A549 (cell line): ENCODE data around the gene NEU4. TPM values are rescaled to one million over a fixed set of nuclear protein-coding genes. Genes with fewer than 3 reads are reported as not detected.
A peak's percentile ranks its signal among the peaks of the same experiment; 100 is the strongest.
"Not testable (repeated sequence)": the region's sequence is repeated elsewhere in the genome, so short reads cannot be mapped to it uniquely, and the experiment has no call there.

Source experiments
- ATAC-seq, 2 experiments: fragments of 200-7000 bp in 1 of 2; fragments of >200 bp in 1 of 2; cut with Nextera tagmentation in 1 of 2; cut with Tn5 transposase in 1 of 2; 3 replicates each; pipeline versions ENCODE4 v1.8.0 to v1.9.1; 2018 to 2020; ENCODE audit warnings: mild to moderate bottlenecking in 1 of 2, moderate library complexity in 1 of 2
- CTCF ChIA-PET: fragments of 300-600 bp; sonication (Branson Sonifier 250); formaldehyde crosslinking; extraction: SDS; loops from one replicate; lab custom pipeline; 2021; ENCODE audit warnings: antibody characterized with exemption, inconsistent platforms; lab: Yijun Ruan, JAX
- POLR2A ChIA-PET: fragments of 350-600 bp; formaldehyde crosslinking; extraction: SDS; loops from one replicate; lab custom pipeline; 2021; ENCODE audit warnings: antibody characterized with exemption, inconsistent platforms; lab: Yijun Ruan, JAX
- DNase-seq, 2 experiments: peaks; one replicate each; pipeline versions ENCODE4 v3.0.0 to v3.0.0-alpha.2; 2011 to 2016; ENCODE audit warnings: low read depth in 1 of 2, low spot score in 1 of 2
- FAIRE-seq: peaks from 2 replicates; lab custom pipeline; 2011; peaks lifted over from hg19 to GRCh38; lab: Jason Lieb, UNC
- H3K27ac ChIP-seq, 2 experiments: fragments of >200 bp; sonication (Bioruptor Twin); formaldehyde crosslinking; 3 replicates each; pipeline ENCODE4 v1.5.1; 2016 to 2017
- H3K4me1 ChIP-seq: fragments of >200 bp; sonication (Bioruptor Twin); formaldehyde crosslinking; 3 replicates; pipeline ENCODE4 v1.6.1; 2016
- H3K4me2 ChIP-seq: fragments of >200 bp; sonication (Bioruptor Twin); formaldehyde crosslinking; 3 replicates; pipeline ENCODE4 v1.6.1; 2016
- H3K4me3 ChIP-seq: fragments of >200 bp; sonication (Bioruptor Twin); formaldehyde crosslinking; 3 replicates; pipeline ENCODE4 v1.5.1; 2016
- H3K9me3 ChIP-seq: fragments of >200 bp; sonication (Bioruptor Twin); formaldehyde crosslinking; 3 replicates; pipeline ENCODE4 v1.6.1; 2016
- CBX8 ChIP-seq: fragments of 200-600 bp; sonication (generic); IDR thresholded peaks from 2 replicates; pipeline ENCODE4 v1.6.1; 2016
- CEBPB ChIP-seq, 2 experiments: fragments of >200 bp in 1 of 2; sonication (Bioruptor Twin) in 1 of 2; formaldehyde crosslinking in 1 of 2; IDR thresholded peaks; 2 replicates each; pipeline ENCODE4 v1.6.1; 2012 to 2016
- CHD4 ChIP-seq: fragments of 200-600 bp; sonication (generic); IDR thresholded peaks from 2 replicates; pipeline ENCODE4 v1.6.1; 2016; ENCODE audit warnings: antibody characterized with exemption, mild to moderate bottlenecking, borderline replicate concordance
- EP300 ChIP-seq, 2 experiments: fragments of >200 bp; sonication (Bioruptor Twin); formaldehyde crosslinking; IDR thresholded peaks; 2 replicates in 1 of 2; 3 replicates in 1 of 2; pipeline ENCODE4 v1.6.1; 2016 to 2017
- GATA3 ChIP-seq: IDR thresholded peaks from 2 replicates; pipeline ENCODE4 v1.6.1; 2012; ENCODE audit warnings: borderline replicate concordance
- MAFK ChIP-seq: fragments of 450-650 bp; IDR thresholded peaks from 2 replicates; pipeline ENCODE4 v1.6.1; 2014; ENCODE audit not compliant: partially characterized antibody
- NPAS2 ChIP-seq: fragments of 250-450 bp; sonication (Bioruptor Pico); IDR thresholded peaks from 2 replicates; pipeline ENCODE4 v1.8.0; 2022; ENCODE audit warnings: mild to moderate bottlenecking, moderate library complexity, borderline replicate concordance
- POLR2A ChIP-seq: IDR thresholded peaks from 2 replicates; pipeline ENCODE4 v1.6.1; 2012; ENCODE audit warnings: mild to moderate bottlenecking, low read length
- RFX5 ChIP-seq: fragments of 450-650 bp; IDR thresholded peaks from 2 replicates; pipeline ENCODE4 v1.7.1; 2014; ENCODE audit warnings: antibody characterized with exemption, mild to moderate bottlenecking, moderate library complexity
- RNF2 ChIP-seq: fragments of 200-600 bp; sonication (generic); IDR thresholded peaks from 2 replicates; pipeline ENCODE4 v1.6.1; 2016; ENCODE audit warnings: low read depth, mild to moderate bottlenecking, antibody characterized with exemption, moderate library complexity, borderline replicate concordance
- ZFP36 ChIP-seq: fragments of 450-650 bp; IDR thresholded peaks from 2 replicates; pipeline ENCODE4 v1.6.1; 2014; ENCODE audit warnings: borderline replicate concordance; ENCODE audit not compliant: partially characterized antibody
- ZSCAN20 ChIP-seq: fragments of 250-450 bp; sonication (Bioruptor Pico); IDR thresholded peaks from 2 replicates; pipeline ENCODE4 v1.8.0; 2022; ENCODE audit warnings: mild to moderate bottlenecking, moderate library complexity
- WGBS: methylation state at CpG from one replicate; pipeline ENCODE4 v1.1.6; 2017; ENCODE audit errors: missing lambda C conversion rate; 5-methylcytosine and 5-hydroxymethylcytosine counted together
- polyA plus RNA-seq, 4 experiments: library from polyadenylated mRNA; depleted of rRNA in 3 of 4; stranded (reverse); fragments of >200 nt; fragmentation: RNase III in 1 of 4; extraction: RNeasy Plus Mini Kit Qiagen cat#74134 plus additional on column Dnase treatment in 1 of 4; gene quantifications; 2 replicates in 3 of 4; 3 replicates in 1 of 4; pipeline ENCODE4 v1.2.3, GENCODE V29; 2011 to 2017
- TF ChIP-seq, protein P1 (sequence below): fragments of 450-650 bp; IDR thresholded peaks from 2 replicates; pipeline ENCODE4 v1.6.1; 2014; ENCODE audit warnings: antibody characterized with exemption
- TF ChIP-seq, protein P2 (sequence below): IDR thresholded peaks from 2 replicates; pipeline ENCODE4 v1.6.1; 2012
- TF ChIP-seq, protein P3 (sequence below): IDR thresholded peaks from 2 replicates; pipeline ENCODE4 v1.6.1; 2012; ENCODE audit warnings: low read depth, borderline replicate concordance
- TF ChIP-seq, protein P4 (sequence below): fragments of 200-600 bp; sonication (generic); IDR thresholded peaks from 2 replicates; pipeline ENCODE4 v1.6.1; 2016; ENCODE audit warnings: antibody characterized with exemption, mild to moderate bottlenecking, moderate library complexity

The NEU4 gene
- polyA plus RNA-seq, 2 of the 4 experiments (the other 2 are of a cell fraction): 0.13 to 0.19 TPM

DNA sequence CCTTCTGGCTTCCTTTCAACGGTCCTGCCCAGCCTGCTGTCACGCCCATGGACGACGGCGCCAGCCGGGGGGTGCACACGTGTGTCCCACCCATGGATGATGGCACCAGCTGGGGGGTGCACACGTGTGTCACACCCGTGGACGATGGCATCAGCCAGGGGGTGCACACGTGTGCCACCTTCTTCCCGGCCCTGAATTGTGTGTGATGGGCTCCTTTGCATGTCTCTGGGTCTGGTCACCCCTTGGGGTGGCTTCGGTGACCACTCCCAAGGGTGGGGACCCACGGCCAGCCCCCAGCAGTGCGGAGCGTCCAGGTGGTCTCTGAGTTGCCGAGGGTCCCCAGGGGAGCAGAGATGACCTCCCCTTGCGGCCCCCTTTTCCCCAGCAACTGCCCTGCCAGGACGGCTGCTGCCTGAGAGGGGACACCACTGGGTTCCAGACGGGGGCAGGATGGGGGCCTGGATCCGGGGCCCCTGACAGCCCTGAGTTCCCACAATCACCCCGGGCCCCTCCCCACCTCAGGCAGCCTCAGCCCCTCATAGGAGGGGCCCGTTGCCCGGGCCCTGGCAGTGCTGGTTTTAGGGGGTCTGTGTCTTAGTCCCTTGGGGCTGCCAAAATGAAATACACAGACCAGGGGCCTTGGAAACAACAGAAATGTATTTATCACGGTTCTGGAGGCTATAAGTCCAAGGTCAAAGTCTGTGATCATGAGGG is 9.4 kb downstream of the NEU4 start:
- no peak for FAIRE-seq
- no peak overlapping the region for H3K4me2 ChIP-seq
- 62% methylated on average over 13 of the region's 25 CpGs for WGBS

DNA sequence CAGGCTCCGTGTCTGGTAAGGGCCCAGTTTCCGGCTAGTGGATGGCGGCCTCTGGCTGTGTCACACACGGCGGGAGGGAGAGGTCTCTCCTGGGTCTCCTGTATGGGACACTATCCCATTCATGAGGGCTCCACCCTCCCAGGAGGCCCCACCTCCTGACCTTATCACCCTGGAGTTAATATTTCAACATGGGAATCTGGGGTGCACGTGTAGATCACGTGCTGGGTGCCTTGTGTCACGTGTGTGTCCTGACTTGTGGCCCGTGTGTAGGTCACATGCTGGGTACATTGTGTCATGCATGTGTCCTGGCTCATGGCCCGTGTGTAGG is 9.9 kb downstream of the NEU4 start:
- FAIRE-seq (no peak), DNase-seq (no peak), ATAC-seq (no peak)
- 0 out of 3 replicates have a peak, but pooled peaks cover 3% of the 10 kb centered on the region for H3K9me3 ChIP-seq
- TF ChIP-seq NPAS2 (CRISPR knock-in tag) (no peak), CHD4 (no peak), ZSCAN20 (CRISPR knock-in tag) (no peak)
- TF ChIP-seq, protein P1, sequence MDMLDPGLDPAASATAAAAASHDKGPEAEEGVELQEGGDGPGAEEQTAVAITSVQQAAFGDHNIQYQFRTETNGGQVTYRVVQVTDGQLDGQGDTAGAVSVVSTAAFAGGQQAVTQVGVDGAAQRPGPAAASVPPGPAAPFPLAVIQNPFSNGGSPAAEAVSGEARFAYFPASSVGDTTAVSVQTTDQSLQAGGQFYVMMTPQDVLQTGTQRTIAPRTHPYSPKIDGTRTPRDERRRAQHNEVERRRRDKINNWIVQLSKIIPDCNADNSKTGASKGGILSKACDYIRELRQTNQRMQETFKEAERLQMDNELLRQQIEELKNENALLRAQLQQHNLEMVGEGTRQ: peak; percentile 50; the same call in 1 of the 2 replicates
- no peak overlapping the region for H3K4me3 ChIP-seq
- POLR2A ChIA-PET: no interaction called here
- no peak overlapping the region for H3K27ac ChIP-seq
- WGBS: 44% methylated on average over 9 of the region's 10 CpGs
- H3K4me1 ChIP-seq: no peaks in the 10 kb centered on the region
- CTCF ChIA-PET: no interaction called here
- no peak overlapping the region for H3K4me2 ChIP-seq

More for the DNA sequence above, 9.4 kb downstream of the NEU4 start:
- no peaks in the 10 kb centered on the region for H3K4me1 ChIP-seq
- no peak for TF ChIP-seq ZFP36
- no peak for TF ChIP-seq RFX5
- TF ChIP-seq CEBPB (IDR thresholded peaks at IDR 0.05): no peak
- TF ChIP-seq, protein P2, sequence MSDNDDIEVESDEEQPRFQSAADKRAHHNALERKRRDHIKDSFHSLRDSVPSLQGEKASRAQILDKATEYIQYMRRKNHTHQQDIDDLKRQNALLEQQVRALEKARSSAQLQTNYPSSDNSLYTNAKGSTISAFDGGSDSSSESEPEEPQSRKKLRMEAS: no peak
- no peak for TF ChIP-seq MAFK
- TF ChIP-seq CHD4: no peak
- TF ChIP-seq EP300 (IDR thresholded peaks at IDR 0.05): no peak
- TF ChIP-seq CBX8: no peak
- TF ChIP-seq POLR2A: no peak; the same call in 1 of the 2 replicates
- TF ChIP-seq, protein P1: no peak
- no peak for TF ChIP-seq RNF2
- TF ChIP-seq, protein P3, sequence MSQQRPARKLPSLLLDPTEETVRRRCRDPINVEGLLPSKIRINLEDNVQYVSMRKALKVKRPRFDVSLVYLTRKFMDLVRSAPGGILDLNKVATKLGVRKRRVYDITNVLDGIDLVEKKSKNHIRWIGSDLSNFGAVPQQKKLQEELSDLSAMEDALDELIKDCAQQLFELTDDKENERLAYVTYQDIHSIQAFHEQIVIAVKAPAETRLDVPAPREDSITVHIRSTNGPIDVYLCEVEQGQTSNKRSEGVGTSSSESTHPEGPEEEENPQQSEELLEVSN: no peak
- no peak for TF ChIP-seq GATA3
- TF ChIP-seq, protein P4, sequence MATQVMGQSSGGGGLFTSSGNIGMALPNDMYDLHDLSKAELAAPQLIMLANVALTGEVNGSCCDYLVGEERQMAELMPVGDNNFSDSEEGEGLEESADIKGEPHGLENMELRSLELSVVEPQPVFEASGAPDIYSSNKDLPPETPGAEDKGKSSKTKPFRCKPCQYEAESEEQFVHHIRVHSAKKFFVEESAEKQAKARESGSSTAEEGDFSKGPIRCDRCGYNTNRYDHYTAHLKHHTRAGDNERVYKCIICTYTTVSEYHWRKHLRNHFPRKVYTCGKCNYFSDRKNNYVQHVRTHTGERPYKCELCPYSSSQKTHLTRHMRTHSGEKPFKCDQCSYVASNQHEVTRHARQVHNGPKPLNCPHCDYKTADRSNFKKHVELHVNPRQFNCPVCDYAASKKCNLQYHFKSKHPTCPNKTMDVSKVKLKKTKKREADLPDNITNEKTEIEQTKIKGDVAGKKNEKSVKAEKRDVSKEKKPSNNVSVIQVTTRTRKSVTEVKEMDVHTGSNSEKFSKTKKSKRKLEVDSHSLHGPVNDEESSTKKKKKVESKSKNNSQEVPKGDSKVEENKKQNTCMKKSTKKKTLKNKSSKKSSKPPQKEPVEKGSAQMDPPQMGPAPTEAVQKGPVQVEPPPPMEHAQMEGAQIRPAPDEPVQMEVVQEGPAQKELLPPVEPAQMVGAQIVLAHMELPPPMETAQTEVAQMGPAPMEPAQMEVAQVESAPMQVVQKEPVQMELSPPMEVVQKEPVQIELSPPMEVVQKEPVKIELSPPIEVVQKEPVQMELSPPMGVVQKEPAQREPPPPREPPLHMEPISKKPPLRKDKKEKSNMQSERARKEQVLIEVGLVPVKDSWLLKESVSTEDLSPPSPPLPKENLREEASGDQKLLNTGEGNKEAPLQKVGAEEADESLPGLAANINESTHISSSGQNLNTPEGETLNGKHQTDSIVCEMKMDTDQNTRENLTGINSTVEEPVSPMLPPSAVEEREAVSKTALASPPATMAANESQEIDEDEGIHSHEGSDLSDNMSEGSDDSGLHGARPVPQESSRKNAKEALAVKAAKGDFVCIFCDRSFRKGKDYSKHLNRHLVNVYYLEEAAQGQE: no peak
- TF ChIP-seq, all 56 proteins: peak for 0
- ATAC-seq (no peak), DNase-seq (no peak)
- Histone ChIP-seq H3K9me3 (0 out of 3 replicates have a peak, but pooled peaks cover 3% of the 10 kb centered on the region), H3K4me3 (no peak overlapping the region), H3K27ac (no peak overlapping the region)
- CTCF ChIA-PET: interaction anchor here (1.5 kb wide), 1 partner anchor 58 kb away, joined by 4 read pairs; no protein-coding TSS in a partner anchor
- POLR2A ChIA-PET: no interaction called here

DNA sequence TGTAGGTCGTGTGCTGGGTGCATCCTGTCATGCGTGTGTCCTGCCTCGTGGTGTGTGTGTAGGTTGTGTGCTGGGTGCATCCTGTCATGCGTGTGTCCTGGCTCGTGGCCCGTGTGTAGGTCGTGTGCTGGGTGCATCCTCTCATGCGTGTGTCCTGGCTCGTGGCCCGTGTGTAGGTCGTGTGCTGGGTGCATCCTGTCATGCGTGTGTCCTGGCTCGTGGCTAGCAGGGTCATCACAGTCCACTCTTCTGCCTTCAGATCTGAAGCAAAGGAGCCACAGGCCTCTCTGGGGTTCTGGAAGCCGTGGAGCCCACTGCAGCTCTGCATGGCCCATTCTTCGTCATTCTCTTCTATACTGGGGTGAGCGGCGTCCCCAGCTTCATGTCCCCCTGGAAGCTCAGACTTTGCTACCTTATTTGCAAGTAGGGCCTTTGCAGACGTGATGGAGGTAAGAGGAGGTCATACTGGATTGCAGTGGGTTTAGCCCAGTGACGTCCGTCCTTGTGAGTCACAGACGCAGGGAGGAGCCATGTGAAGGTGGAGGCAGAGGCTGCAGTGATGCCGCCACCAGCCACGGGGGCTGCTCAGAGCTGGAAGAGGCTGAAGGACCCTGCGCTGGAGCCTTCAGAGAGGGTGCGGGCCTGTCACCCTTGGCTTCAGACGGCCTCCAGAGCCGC is 11.1 kb downstream of the NEU4 start:
- POLR2A ChIA-PET, H3K4me2 ChIP-seq, H3K4me3 ChIP-seq, ATAC-seq, DNase-seq, H3K27ac ChIP-seq, H3K9me3 ChIP-seq, H3K4me1 ChIP-seq, FAIRE-seq: not testable (repeated sequence)
- 71% methylated on average over 26 of the region's 27 CpGs for WGBS
- CTCF ChIA-PET: interaction anchor here (0.8 kb wide), 1 partner anchor 969 kb away, joined by 3 read pairs; no protein-coding TSS in a partner anchor
